MM.1S (cell line): ENCODE data around the gene S100A16.

Source experiments
- EZH2 ChIP-seq: fragments of 300-600 bp; sonication (generic); optimal IDR thresholded peaks from 2 replicates; pipeline ENCODE3; 2017; ENCODE audit warnings: low read depth, mild to moderate bottlenecking, antibody characterized with exemption, low read length, mixed read lengths
- EZH2phosphoT487 ChIP-seq: fragments of 300-600 bp; sonication (generic); IDR thresholded peaks from 2 replicates; pipeline ENCODE4 v1.6.1; 2018; ENCODE audit warnings: antibody characterized with exemption, low read length
- TF ChIP-seq, protein P1 (sequence below): fragments of 300-600 bp; sonication (generic); IDR thresholded peaks from 2 replicates; pipeline ENCODE4 v1.5.1; 2016; ENCODE audit warnings: antibody characterized with exemption, low read length, mixed read lengths

DNA sequence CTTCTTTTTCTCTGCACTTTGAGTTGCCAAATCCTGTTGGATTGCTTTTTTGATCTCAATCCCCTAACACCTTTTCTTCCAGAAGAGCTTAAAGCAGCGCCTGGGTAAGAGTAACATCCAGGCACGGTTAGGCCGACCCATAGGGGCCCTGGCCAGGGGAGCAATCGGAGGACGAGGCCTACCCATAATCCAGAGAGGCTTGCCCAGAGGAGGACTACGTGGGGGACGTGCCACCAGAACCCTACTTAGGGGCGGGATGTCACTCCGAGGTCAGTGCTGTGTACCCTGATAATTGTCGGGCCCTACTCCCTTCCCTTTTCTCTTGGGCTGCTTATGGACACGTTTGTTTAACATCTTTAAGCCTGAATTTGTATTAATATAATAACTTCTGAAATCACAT, 29.2 kb upstream of the S100A16 start:
- TF ChIP-seq, protein P1, sequence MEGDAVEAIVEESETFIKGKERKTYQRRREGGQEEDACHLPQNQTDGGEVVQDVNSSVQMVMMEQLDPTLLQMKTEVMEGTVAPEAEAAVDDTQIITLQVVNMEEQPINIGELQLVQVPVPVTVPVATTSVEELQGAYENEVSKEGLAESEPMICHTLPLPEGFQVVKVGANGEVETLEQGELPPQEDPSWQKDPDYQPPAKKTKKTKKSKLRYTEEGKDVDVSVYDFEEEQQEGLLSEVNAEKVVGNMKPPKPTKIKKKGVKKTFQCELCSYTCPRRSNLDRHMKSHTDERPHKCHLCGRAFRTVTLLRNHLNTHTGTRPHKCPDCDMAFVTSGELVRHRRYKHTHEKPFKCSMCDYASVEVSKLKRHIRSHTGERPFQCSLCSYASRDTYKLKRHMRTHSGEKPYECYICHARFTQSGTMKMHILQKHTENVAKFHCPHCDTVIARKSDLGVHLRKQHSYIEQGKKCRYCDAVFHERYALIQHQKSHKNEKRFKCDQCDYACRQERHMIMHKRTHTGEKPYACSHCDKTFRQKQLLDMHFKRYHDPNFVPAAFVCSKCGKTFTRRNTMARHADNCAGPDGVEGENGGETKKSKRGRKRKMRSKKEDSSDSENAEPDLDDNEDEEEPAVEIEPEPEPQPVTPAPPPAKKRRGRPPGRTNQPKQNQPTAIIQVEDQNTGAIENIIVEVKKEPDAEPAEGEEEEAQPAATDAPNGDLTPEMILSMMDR, result no peak
- no peak for TF ChIP-seq EZH2phosphoT487
- TF ChIP-seq EZH2, result no peak
